Smooth muscle cell (in vitro differentiated cells): Measurements from ENCODE around the gene DSC3. TPM values are rescaled to one million over a fixed set of nuclear protein-coding genes. Genes with fewer than 3 reads are reported as not detected.
A peak's percentile ranks its signal among the peaks of the same experiment; 100 is the strongest.

Experiments
- DNase-seq: peaks from one replicate; lab custom pipeline; 2025; ENCODE audit not compliant: unreplicated experiment; lab: John Stamatoyannopoulos, UW
- H2AFZ ChIP-seq: fragments of 200-600 bp; sonication (generic); 2 replicates; pipeline ENCODE4 v1.6.0; 2016; ENCODE audit warnings: antibody characterized with exemption, low read depth, mild to moderate bottlenecking
- H3F3A ChIP-seq: fragments of 200-600 bp; sonication (generic); 2 replicates; pipeline ENCODE4 v1.6.0; 2017; ENCODE audit warnings: antibody characterized with exemption, low read depth
- H3K27ac ChIP-seq: fragments of 200-600 bp; sonication (generic); 2 replicates; pipeline ENCODE4 v1.5.1; 2016; ENCODE audit warnings: low read depth, mild to moderate bottlenecking
- H3K27me3 ChIP-seq: fragments of 200-600 bp; sonication (generic); 2 replicates; pipeline ENCODE4 v1.6.1; 2016; ENCODE audit warnings: low read depth, mild to moderate bottlenecking
- H3K36me3 ChIP-seq: fragments of 200-600 bp; sonication (generic); 2 replicates; pipeline ENCODE4 v1.5.1; 2016; ENCODE audit warnings: low read depth
- H3K4me1 ChIP-seq: fragments of 200-600 bp; sonication (generic); 2 replicates; pipeline ENCODE4 v1.5.1; 2016; ENCODE audit warnings: low read depth
- H3K4me2 ChIP-seq: fragments of 200-600 bp; sonication (generic); 2 replicates; pipeline ENCODE4 v1.6.0; 2016; ENCODE audit warnings: mild to moderate bottlenecking
- H3K4me3 ChIP-seq: fragments of 200-600 bp; sonication (generic); 2 replicates; pipeline ENCODE4 v1.5.1; 2016; ENCODE audit warnings: mild to moderate bottlenecking
- H3K79me2 ChIP-seq: fragments of 200-600 bp; sonication (generic); 2 replicates; pipeline ENCODE4 v1.6.0; 2016; ENCODE audit warnings: low read depth, mild to moderate bottlenecking
- H3K9ac ChIP-seq: fragments of 200-600 bp; sonication (generic); 2 replicates; pipeline ENCODE4 v1.6.0; 2016; ENCODE audit warnings: low read depth
- H3K9me3 ChIP-seq: fragments of 200-600 bp; sonication (generic); replicated peaks from 2 replicates; pipeline ENCODE4 v1.5.1; 2016; ENCODE audit warnings: low read depth
- H4K20me1 ChIP-seq: fragments of 200-600 bp; sonication (generic); 2 replicates; pipeline ENCODE4 v1.6.0; 2016; ENCODE audit warnings: low read depth
- CTCF ChIP-seq: fragments of 200-600 bp; sonication (generic); IDR thresholded peaks from 2 replicates; pipeline ENCODE4 v1.5.1; 2017; ENCODE audit warnings: borderline replicate concordance, mild to moderate bottlenecking, antibody characterized with exemption; ENCODE audit not compliant: insufficient read depth, poor library complexity, severe bottlenecking
- WGBS: methylation state at CpG from one replicate; pipeline ENCODE4 v1.1.7; 2016; ENCODE audit warnings: low lambda C conversion rate; 5-methylcytosine and 5-hydroxymethylcytosine counted together
- polyA plus RNA-seq: library from polyadenylated mRNA; unstranded; fragments of >200 nt; fragmentation: Nextera tagmentation; extraction: Ambion mirVana; gene quantifications from 2 replicates; pipeline ENCODE4 v1.2.1, GENCODE V29; 2016
- total RNA-seq: library from RNA; depleted of rRNA; stranded (reverse); fragments of >200 nt; gene quantifications from 2 replicates; pipeline ENCODE4 v1.2.3, GENCODE V29; 2014

The DSC3 gene
- total and polyA plus RNA-seq, 2 experiments from 2014 or later: 3.3 to 43.7 TPM

DNA sequence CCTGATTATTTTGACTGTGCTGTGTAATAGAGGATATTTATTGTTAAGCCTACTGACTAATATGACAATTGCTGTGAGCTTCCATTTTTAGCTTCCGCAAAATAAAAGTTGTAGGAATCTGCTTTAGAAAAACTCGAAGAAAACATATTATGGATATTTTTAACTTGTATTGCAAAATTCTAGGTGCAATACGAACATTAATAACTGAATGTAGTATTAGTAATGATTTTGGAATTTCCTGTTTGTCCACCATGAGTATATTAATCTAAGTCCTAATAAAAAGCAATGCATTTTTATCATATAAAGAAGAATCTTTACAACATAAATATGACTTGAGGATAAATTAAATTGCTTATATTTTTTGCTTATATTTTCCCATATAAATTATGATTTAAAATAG, 2.4 kb upstream of the DSC3 start:
- no peak overlapping the region for H3K4me2 ChIP-seq
- H3K4me3 ChIP-seq: no peak overlapping the region
- no peaks in the 10 kb centered on the region for H3F3A ChIP-seq
- H3K27ac ChIP-seq: no peak overlapping the region
- DNase-seq: no peak
- no peak for TF ChIP-seq CTCF
- H3K36me3 ChIP-seq: no peaks in the 10 kb centered on the region
- peaks cover 9% of the 10 kb centered on the region for H3K4me1 ChIP-seq
- H4K20me1 ChIP-seq: no peaks in the 10 kb centered on the region
- H2AFZ ChIP-seq: no peak overlapping the region
- H3K9ac ChIP-seq: no peak overlapping the region
- no peaks in the 10 kb centered on the region for H3K9me3 ChIP-seq
- peaks cover 39% of the 10 kb centered on the region for H3K27me3 ChIP-seq
- H3K79me2 ChIP-seq: peaks cover 3% of the 10 kb centered on the region
- WGBS: 80% methylated on average over 3 of the region's 3 CpGs

- Histone ChIP-seq H3F3A (no peaks in the 10 kb centered on the region), H3K36me3 (no peaks in the 10 kb centered on the region), H3K27ac (no peak overlapping the region), H3K4me3 (no peak overlapping the region), H4K20me1 (no peaks in the 10 kb centered on the region), H3K79me2 (peaks cover 6% of the 10 kb centered on the region), H3K9me3 (no peaks in the 10 kb centered on the region), H3K4me2 (no peak overlapping the region), H3K4me1 (peaks cover 9% of the 10 kb centered on the region), H2AFZ (no peak overlapping the region), H3K27me3 (peaks cover 49% of the 10 kb centered on the region), H3K9ac (no peak overlapping the region)
- WGBS: 78% methylated on average over 7 of the region's 7 CpGs
- no peak for TF ChIP-seq CTCF
- DNase-seq: no peak
These were observed 1.2 kb upstream of the DSC3 start for GRCh38 chr18:31043709-31044108.

DNA sequence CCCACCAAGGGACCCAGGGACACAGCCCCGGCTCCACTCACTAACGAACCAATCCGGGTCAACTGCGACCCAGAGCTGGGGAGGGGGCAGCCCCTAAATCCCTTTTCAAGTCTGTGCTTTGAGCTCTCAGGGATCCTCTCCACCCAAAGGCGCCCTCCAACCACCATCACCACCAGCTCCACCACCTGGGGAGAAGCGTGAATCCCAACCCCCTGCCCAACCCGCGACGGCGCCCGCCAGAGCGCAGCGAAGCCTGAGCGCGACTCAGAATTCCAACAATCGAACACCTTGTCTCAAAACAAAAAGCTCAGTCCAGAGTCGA, 497 bp downstream of the DSC3 start:
- Histone ChIP-seq H3K79me2 (peaks cover 8% of the 10 kb centered on the region), H3K4me1 (peaks cover 9% of the 10 kb centered on the region), H3K4me2 (peak overlapping the region; percentile 89), H3K9ac (peak overlapping the region; percentile 21), H3K9me3 (no peaks in the 10 kb centered on the region), H3K27ac (no peak overlapping the region), H3F3A (no peaks in the 10 kb centered on the region), H3K4me3 (peak overlapping the region; percentile 59), H4K20me1 (no peaks in the 10 kb centered on the region), H2AFZ (peak overlapping the region; percentile 86), H3K27me3 (peaks cover 50% of the 10 kb centered on the region), H3K36me3 (no peaks in the 10 kb centered on the region)
- WGBS: 6% methylated on average over 17 of the region's 17 CpGs
- no peak for DNase-seq
- TF ChIP-seq CTCF: no peak

- H3K9me3 ChIP-seq: no peaks in the 10 kb centered on the region
- H3K4me3 ChIP-seq: peak overlapping the region; percentile 59
- H2AFZ ChIP-seq: peak overlapping the region; percentile 86
- no peaks in the 10 kb centered on the region for H3F3A ChIP-seq
- H3K36me3 ChIP-seq: no peaks in the 10 kb centered on the region
- H3K27ac ChIP-seq: no peak overlapping the region
- no peak for TF ChIP-seq CTCF
- 3% methylated on average over 49 of the region's 52 CpGs for WGBS
- peaks cover 50% of the 10 kb centered on the region for H3K27me3 ChIP-seq
- no peaks in the 10 kb centered on the region for H4K20me1 ChIP-seq
- H3K4me2 ChIP-seq: peak overlapping the region; percentile 89
- peak overlapping the region; percentile 21 for H3K9ac ChIP-seq
- no peak for DNase-seq
- H3K79me2 ChIP-seq: peaks cover 9% of the 10 kb centered on the region
- H3K4me1 ChIP-seq: peaks cover 9% of the 10 kb centered on the region
These were observed 1.1 kb downstream of the DSC3 start for GRCh38 chr18:31041271-31042083.
